Measurements from ENCODE around the gene R3HDM1. TPM values are rescaled to one million over a fixed set of nuclear protein-coding genes. Genes with fewer than 3 reads are reported as not detected.

The R3HDM1 gene
- total and polyA plus RNA-seq, 2 donors (not counting 1 experiment from before 2014, with no cell fraction given): 23.7 to 57.8 TPM

GRCh38 chr2:135744760-135745314 is 213.6 kb downstream of the R3HDM1 start:
- Histone ChIP-seq H4K20me1 (ENCODE audit: control insufficient read depth, insufficient read depth, low read length, poor library complexity, severe bottlenecking) (peaks cover 16% of the 10 kb centered on the region), H3K4me3 (ENCODE audit: control extremely low read depth in 1 of 5, extremely low read depth in 1 of 5, insufficient read depth in 1 of 5, low read depth in 2 of 5, low read length in 4 of 5) (no peak overlapping the region), H2AFZ (ENCODE audit: insufficient read depth, low read depth, low read length, poor library complexity, severe bottlenecking) (no peak overlapping the region), H3K9ac (ENCODE audit: low read length) (no peak overlapping the region), H3K27me3 (replicated peaks in 1 of 4; ENCODE audit: control extremely low read depth in 1 of 4, control insufficient read depth in 3 of 4, insufficient read depth in 4 of 4, low read length in 3 of 4) (no peaks in the 10 kb centered on the region), H3K27ac (ENCODE audit: low read length in 2 of 2) (no peak overlapping the region), H3K79me2 (ENCODE audit: control insufficient read depth, insufficient read depth, low read length) (peaks cover 63% of the 10 kb centered on the region), H3K4me1 (ENCODE audit: control insufficient read depth in 2 of 2, insufficient read depth in 2 of 2, low read length in 2 of 2) (peaks cover 9 to 17% of the 10 kb centered on the region in 2 donors), H3K36me3 (replicated peaks in 1 of 2; ENCODE audit: control extremely low read depth in 1 of 2, control insufficient read depth in 1 of 2, extremely low read depth in 1 of 2, insufficient read depth in 2 of 2, low read length in 1 of 2) (peaks cover 2 to 28% of the 10 kb centered on the region in 2 experiments), H3K4me2 (replicated peaks; ENCODE audit: low read depth, low read length, poor library complexity, severe bottlenecking) (no peak overlapping the region), H3K9me3 (ENCODE audit: control extremely low read depth in 1 of 3, control insufficient read depth in 2 of 3, insufficient read depth in 1 of 3, low read length in 2 of 3) (no peaks in the 10 kb centered on the region)
- ATAC-seq (ENCODE audit: low read depth) (no peak), DNase-seq (peak; percentile 20)
- Mint-ChIP-seq H3K4me1 (peaks cover 40% of the 10 kb centered on the region), H3K9me3 (ENCODE audit: insufficient read depth) (no peaks in the 10 kb centered on the region), H3K27me3 (no peaks in the 10 kb centered on the region), H3K27ac (no peak overlapping the region), H3K4me3 (no peak overlapping the region)
- intact Hi-C loops (cut with micrococcal nuclease): no loop called here
- 92% methylated on average over 4 of the region's 5 CpGs for WGBS (ENCODE audit: insufficient coverage)
- TF ChIP-seq, protein P1, sequence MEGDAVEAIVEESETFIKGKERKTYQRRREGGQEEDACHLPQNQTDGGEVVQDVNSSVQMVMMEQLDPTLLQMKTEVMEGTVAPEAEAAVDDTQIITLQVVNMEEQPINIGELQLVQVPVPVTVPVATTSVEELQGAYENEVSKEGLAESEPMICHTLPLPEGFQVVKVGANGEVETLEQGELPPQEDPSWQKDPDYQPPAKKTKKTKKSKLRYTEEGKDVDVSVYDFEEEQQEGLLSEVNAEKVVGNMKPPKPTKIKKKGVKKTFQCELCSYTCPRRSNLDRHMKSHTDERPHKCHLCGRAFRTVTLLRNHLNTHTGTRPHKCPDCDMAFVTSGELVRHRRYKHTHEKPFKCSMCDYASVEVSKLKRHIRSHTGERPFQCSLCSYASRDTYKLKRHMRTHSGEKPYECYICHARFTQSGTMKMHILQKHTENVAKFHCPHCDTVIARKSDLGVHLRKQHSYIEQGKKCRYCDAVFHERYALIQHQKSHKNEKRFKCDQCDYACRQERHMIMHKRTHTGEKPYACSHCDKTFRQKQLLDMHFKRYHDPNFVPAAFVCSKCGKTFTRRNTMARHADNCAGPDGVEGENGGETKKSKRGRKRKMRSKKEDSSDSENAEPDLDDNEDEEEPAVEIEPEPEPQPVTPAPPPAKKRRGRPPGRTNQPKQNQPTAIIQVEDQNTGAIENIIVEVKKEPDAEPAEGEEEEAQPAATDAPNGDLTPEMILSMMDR (IDR thresholded peaks at IDR 0.05): no peak
- no peak for TF ChIP-seq EZH2 (IDR thresholded peaks at IDR 0.05; ENCODE audit: borderline replicate concordance, insufficient read depth, low read depth, low read length, poor library complexity, severe bottlenecking)
- POLR2A ChIA-PET: no interaction called here
- CTCF ChIA-PET: interaction anchor here (1.2 kb wide), 1 partner anchor 11 kb away, joined by 3 read pairs; no protein-coding TSS in a partner anchor

- POLR2A ChIA-PET: no interaction called here
- TF ChIP-seq, protein P1 (IDR thresholded peaks at IDR 0.05): no peak
- TF ChIP-seq EZH2 (IDR thresholded peaks at IDR 0.05; ENCODE audit: borderline replicate concordance, insufficient read depth, low read depth, low read length, poor library complexity, severe bottlenecking): no peak
- no peak overlapping the region for H3K4me3 Mint-ChIP-seq
These were observed 214.3 kb downstream of the R3HDM1 start for GRCh38 chr2:135745545-135745944.

More at GRCh38 chr2:135745545-135745944, 214.3 kb downstream of the R3HDM1 start:
- WGBS (ENCODE audit: insufficient coverage): no CpG with 5 or more reads among the region's 4 CpGs
- H3K27me3 Mint-ChIP-seq: no peaks in the 10 kb centered on the region
- Histone ChIP-seq H2AFZ (ENCODE audit: insufficient read depth, low read depth, low read length, poor library complexity, severe bottlenecking) (no peak overlapping the region), H3K79me2 (ENCODE audit: control insufficient read depth, insufficient read depth, low read length) (peaks cover 66% of the 10 kb centered on the region), H3K4me2 (replicated peaks; ENCODE audit: low read depth, low read length, poor library complexity, severe bottlenecking) (no peak overlapping the region), H3K9me3 (ENCODE audit: control extremely low read depth in 1 of 3, control insufficient read depth in 2 of 3, insufficient read depth in 1 of 3, low read length in 2 of 3) (no peaks in the 10 kb centered on the region), H4K20me1 (ENCODE audit: control insufficient read depth, insufficient read depth, low read length, poor library complexity, severe bottlenecking) (peaks cover 16% of the 10 kb centered on the region), H3K27me3 (replicated peaks in 1 of 4; ENCODE audit: control extremely low read depth in 1 of 4, control insufficient read depth in 3 of 4, insufficient read depth in 4 of 4, low read length in 3 of 4) (no peaks in the 10 kb centered on the region), H3K9ac (ENCODE audit: low read length) (no peak overlapping the region), H3K27ac (ENCODE audit: low read length in 2 of 2) (no peak overlapping the region), H3K36me3 (replicated peaks in 1 of 2; ENCODE audit: control extremely low read depth in 1 of 2, control insufficient read depth in 1 of 2, extremely low read depth in 1 of 2, insufficient read depth in 2 of 2, low read length in 1 of 2) (peaks cover 2 to 31% of the 10 kb centered on the region in 2 experiments), H3K4me1 (ENCODE audit: control insufficient read depth in 2 of 2, insufficient read depth in 2 of 2, low read length in 2 of 2) (peaks cover 9 to 17% of the 10 kb centered on the region in 2 donors), H3K4me3 (ENCODE audit: control extremely low read depth in 1 of 5, extremely low read depth in 1 of 5, insufficient read depth in 1 of 5, low read depth in 2 of 5, low read length in 4 of 5) (no peak overlapping the region)
- peaks cover 40% of the 10 kb centered on the region for H3K4me1 Mint-ChIP-seq
- intact Hi-C loops (cut with micrococcal nuclease): no loop called here
- ATAC-seq (ENCODE audit: low read depth): no peak
- no peaks in the 10 kb centered on the region for H3K9me3 Mint-ChIP-seq (ENCODE audit: insufficient read depth)
- no peak overlapping the region for H3K27ac Mint-ChIP-seq
- CTCF ChIA-PET: no interaction called here
- no peak for DNase-seq

Measured in B cell (primary cell).